IPS DF 6.9 (cell line): ENCODE data around the gene KCNH5.

ENCODE experiments used
- DNase-seq: peaks from one replicate; pipeline ENCODE4 v3.0.0-alpha.2; 2013; ENCODE audit warnings: low read depth, low spot score
- H3K27ac ChIP-seq: one replicate; pipeline ENCODE4 v1.5.1; 2013; ENCODE audit warnings: low read length, control low read depth
- H3K27me3 ChIP-seq: 2 replicates; pipeline ENCODE4 v1.6.1; 2013; ENCODE audit warnings: mild to moderate bottlenecking, low read length; ENCODE audit not compliant: control insufficient read depth, insufficient read depth
- H3K36me3 ChIP-seq: 2 replicates; pipeline ENCODE4 v1.6.1; 2013; ENCODE audit warnings: low read length; ENCODE audit not compliant: control insufficient read depth, insufficient read depth
- H3K4me1 ChIP-seq: 2 replicates; pipeline ENCODE4 v1.6.1; 2013; ENCODE audit warnings: low read length; ENCODE audit not compliant: control insufficient read depth, insufficient read depth
- H3K4me3 ChIP-seq: 2 replicates; pipeline ENCODE4 v1.5.1; 2013; ENCODE audit warnings: mild to moderate bottlenecking, low read length
- H3K9me3 ChIP-seq: 2 replicates; pipeline ENCODE4 v1.6.1; 2013; ENCODE audit warnings: low read length, inconsistent platforms; ENCODE audit not compliant: control insufficient read depth, insufficient read depth
- WGBS: extraction: QIAGEN DNeasy Blood & Tissue Kit; methylation state at CpG from one replicate; pipeline ENCODE4 v1.1.7; 2013; ENCODE audit warnings: mixed read lengths, missing lambda C conversion rate; ENCODE audit not compliant: insufficient read length, insufficient coverage; 5-methylcytosine and 5-hydroxymethylcytosine counted together

Gene KCNH5

GRCh38 chr14:62670526-62670925 is 374.7 kb downstream of the KCNH5 start:
- Histone ChIP-seq H3K27ac (no peak overlapping the region), H3K9me3 (no peaks in the 10 kb centered on the region), H3K36me3 (no peaks in the 10 kb centered on the region), H3K27me3 (no peaks in the 10 kb centered on the region), H3K4me1 (no peaks in the 10 kb centered on the region), H3K4me3 (no peak overlapping the region)
- DNase-seq: no peak
- WGBS: no CpG with 5 or more reads among the region's 2 CpGs

- no CpG with 5 or more reads among the region's 4 CpGs for WGBS
- Histone ChIP-seq H3K4me1 (no peaks in the 10 kb centered on the region), H3K36me3 (no peaks in the 10 kb centered on the region), H3K27ac (no peak overlapping the region), H3K4me3 (no peak overlapping the region), H3K9me3 (no peaks in the 10 kb centered on the region), H3K27me3 (no peaks in the 10 kb centered on the region)
- DNase-seq: no peak
Observed at GRCh38 chr14:62667421-62667914, 377.8 kb downstream of the KCNH5 start.

GRCh38 chr14:62665286-62665685 is 380.0 kb downstream of the KCNH5 start:
- H3K9me3 ChIP-seq: no peaks in the 10 kb centered on the region
- H3K27me3 ChIP-seq: no peaks in the 10 kb centered on the region
- H3K36me3 ChIP-seq: no peaks in the 10 kb centered on the region
- H3K4me3 ChIP-seq: no peak overlapping the region
- no CpG with 5 or more reads among the region's 3 CpGs for WGBS
- H3K4me1 ChIP-seq: no peaks in the 10 kb centered on the region
- no peak overlapping the region for H3K27ac ChIP-seq
- no peak for DNase-seq

- H3K4me1 ChIP-seq: no peaks in the 10 kb centered on the region
- no peak overlapping the region for H3K4me3 ChIP-seq
- no peaks in the 10 kb centered on the region for H3K27me3 ChIP-seq
- H3K36me3 ChIP-seq: no peaks in the 10 kb centered on the region
- no peak for DNase-seq
- no peaks in the 10 kb centered on the region for H3K9me3 ChIP-seq
- no peak overlapping the region for H3K27ac ChIP-seq
- no CpG with 5 or more reads among the region's 4 CpGs for WGBS
Observed at GRCh38 chr14:62663456-62663821, 381.8 kb downstream of the KCNH5 start.

GRCh38 chr14:62662811-62663455 is 382.3 kb downstream of the KCNH5 start:
- no peak for DNase-seq
- no peaks in the 10 kb centered on the region for H3K36me3 ChIP-seq
- H3K27me3 ChIP-seq: no peaks in the 10 kb centered on the region
- H3K9me3 ChIP-seq: no peaks in the 10 kb centered on the region
- H3K27ac ChIP-seq: no peak overlapping the region
- WGBS: no CpG with 5 or more reads among the region's 11 CpGs
- no peak overlapping the region for H3K4me3 ChIP-seq
- H3K4me1 ChIP-seq: no peaks in the 10 kb centered on the region

GRCh38 chr14:62661818-62662217 is 383.4 kb downstream of the KCNH5 start:
- Histone ChIP-seq H3K36me3 (no peaks in the 10 kb centered on the region), H3K9me3 (no peaks in the 10 kb centered on the region), H3K4me3 (no peak overlapping the region), H3K27ac (no peak overlapping the region), H3K27me3 (no peaks in the 10 kb centered on the region), H3K4me1 (peaks cover 2% of the 10 kb centered on the region; the same call in 1 of the 2 replicates)
- no CpG with 5 or more reads among the region's 1 CpG for WGBS
- no peak for DNase-seq

GRCh38 chr14:62658631-62659030 is 386.6 kb downstream of the KCNH5 start:
- no peaks in the 10 kb centered on the region for H3K27me3 ChIP-seq
- no peak overlapping the region for H3K27ac ChIP-seq
- no peak overlapping the region for H3K4me3 ChIP-seq
- H3K9me3 ChIP-seq: no peaks in the 10 kb centered on the region
- no CpG with 5 or more reads among the region's 2 CpGs for WGBS
- no peaks in the 10 kb centered on the region for H3K36me3 ChIP-seq
- DNase-seq: no peak
- peaks cover 3% of the 10 kb centered on the region; the same call in 1 of the 2 replicates for H3K4me1 ChIP-seq

- Histone ChIP-seq H3K27ac (no peak overlapping the region), H3K9me3 (no peaks in the 10 kb centered on the region), H3K4me3 (no peak overlapping the region), H3K36me3 (no peaks in the 10 kb centered on the region), H3K27me3 (no peaks in the 10 kb centered on the region), H3K4me1 (peaks cover 3% of the 10 kb centered on the region)
- no CpG with 5 or more reads among the region's 2 CpGs for WGBS
- DNase-seq: no peak
Observed at GRCh38 chr14:62657376-62657775, 387.9 kb downstream of the KCNH5 start.

- Histone ChIP-seq H3K27ac (no peak overlapping the region), H3K4me3 (no peak overlapping the region), H3K9me3 (no peaks in the 10 kb centered on the region), H3K36me3 (no peaks in the 10 kb centered on the region), H3K4me1 (peaks cover 3% of the 10 kb centered on the region), H3K27me3 (no peaks in the 10 kb centered on the region)
- DNase-seq: no peak
- no CpG with 5 or more reads among the region's 4 CpGs for WGBS
Observed at GRCh38 chr14:62655166-62655565, 390.1 kb downstream of the KCNH5 start.

- no peaks in the 10 kb centered on the region for H3K27me3 ChIP-seq
- no peak for DNase-seq
- H3K27ac ChIP-seq: no peak overlapping the region
- H3K9me3 ChIP-seq: no peaks in the 10 kb centered on the region
- WGBS: no CpG with 5 or more reads among the region's 5 CpGs
- no peaks in the 10 kb centered on the region for H3K36me3 ChIP-seq
- H3K4me1 ChIP-seq: peaks cover 3% of the 10 kb centered on the region
- no peak overlapping the region for H3K4me3 ChIP-seq
Observed at GRCh38 chr14:62654641-62655040, 390.6 kb downstream of the KCNH5 start.
